T-helper 1 cell treated with Interleukin-12 subunit alpha and Interleukin-12 subunit beta and Interleukin-4 antibody, amounts not matched to agents 30 μg/mL and 1 μg/mL, for 36 hours (primary cell): ENCODE results near the gene SPRTN.

Experiments used
- H3K27ac Mint-ChIP-seq: one replicate; pipeline ENCODE4 v1.8.0; 2021; ENCODE audit warnings: mild to moderate bottlenecking, mixed read lengths
- H3K27me3 Mint-ChIP-seq: one replicate; pipeline ENCODE4 v1.8.0; 2021; ENCODE audit warnings: low read depth, mixed read lengths
- H3K36me3 Mint-ChIP-seq: one replicate; pipeline ENCODE4 v1.8.0; 2021; ENCODE audit warnings: low read depth, mixed read lengths
- H3K4me1 Mint-ChIP-seq: one replicate; pipeline ENCODE4 v1.8.0; 2021; ENCODE audit warnings: low read depth, mixed read lengths
- H3K4me3 Mint-ChIP-seq: one replicate; pipeline ENCODE4 v1.8.0; 2021; ENCODE audit warnings: mild to moderate bottlenecking, moderate library complexity, mixed read lengths
- H3K9me3 Mint-ChIP-seq: one replicate; pipeline ENCODE4 v1.8.0; 2021; ENCODE audit warnings: mixed read lengths

The SPRTN gene, protein sequence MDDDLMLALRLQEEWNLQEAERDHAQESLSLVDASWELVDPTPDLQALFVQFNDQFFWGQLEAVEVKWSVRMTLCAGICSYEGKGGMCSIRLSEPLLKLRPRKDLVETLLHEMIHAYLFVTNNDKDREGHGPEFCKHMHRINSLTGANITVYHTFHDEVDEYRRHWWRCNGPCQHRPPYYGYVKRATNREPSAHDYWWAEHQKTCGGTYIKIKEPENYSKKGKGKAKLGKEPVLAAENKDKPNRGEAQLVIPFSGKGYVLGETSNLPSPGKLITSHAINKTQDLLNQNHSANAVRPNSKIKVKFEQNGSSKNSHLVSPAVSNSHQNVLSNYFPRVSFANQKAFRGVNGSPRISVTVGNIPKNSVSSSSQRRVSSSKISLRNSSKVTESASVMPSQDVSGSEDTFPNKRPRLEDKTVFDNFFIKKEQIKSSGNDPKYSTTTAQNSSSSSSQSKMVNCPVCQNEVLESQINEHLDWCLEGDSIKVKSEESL

DNA sequence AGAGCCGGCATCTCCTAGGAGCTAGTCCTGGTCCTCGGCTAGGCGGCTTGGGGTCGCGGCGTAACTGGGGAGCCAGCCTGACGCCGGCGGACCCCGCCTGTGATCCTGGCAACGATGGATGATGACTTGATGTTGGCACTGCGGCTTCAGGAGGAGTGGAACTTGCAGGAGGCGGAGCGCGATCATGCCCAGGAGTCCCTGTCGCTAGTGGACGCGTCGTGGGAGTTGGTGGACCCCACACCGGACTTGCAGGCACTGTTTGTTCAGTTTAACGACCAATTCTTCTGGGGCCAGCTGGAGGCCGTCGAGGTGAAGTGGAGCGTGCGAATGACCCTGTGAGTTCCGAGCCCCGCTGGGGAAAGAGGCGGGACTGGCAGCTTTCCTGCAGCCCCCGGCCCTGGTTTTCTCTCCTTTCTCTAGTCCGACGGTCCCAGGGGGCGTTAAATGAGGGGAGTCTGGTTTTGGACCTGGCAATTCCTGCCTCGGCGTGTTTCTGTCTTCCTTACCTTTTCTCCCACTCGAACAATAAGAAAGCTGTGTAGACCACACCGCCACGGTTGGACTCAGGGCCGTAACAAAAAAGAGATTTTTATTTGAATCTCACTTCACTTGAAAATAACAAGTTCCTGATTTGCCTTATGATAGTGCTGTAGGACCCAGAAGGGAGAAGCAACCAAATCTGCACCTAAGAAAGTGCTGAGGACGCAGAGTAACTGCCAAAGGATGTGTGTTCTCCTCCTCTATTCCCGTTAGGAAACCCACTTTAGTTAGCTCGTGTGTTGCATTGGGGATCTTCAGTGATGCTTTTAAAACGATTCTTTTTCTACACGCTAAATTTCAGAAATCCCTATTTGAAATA is at the start of gene SPRTN:
SPRTN (plus strand) TSS at position 24 of the 859 bp plus-strand sequence; CDS start at position 115, 91 bp downstream.
- Mint-ChIP-seq H3K36me3 (peaks cover 41% of the 10 kb centered on the region), H3K27me3 (peaks cover 3% of the 10 kb centered on the region), H3K4me1 (peaks cover 43% of the 10 kb centered on the region), H3K4me3 (peak within 1 kb of the TSS; percentile 96), H3K9me3 (no peaks in the 10 kb centered on the region), H3K27ac (peak within 1 kb of the TSS; percentile 100)

DNA sequence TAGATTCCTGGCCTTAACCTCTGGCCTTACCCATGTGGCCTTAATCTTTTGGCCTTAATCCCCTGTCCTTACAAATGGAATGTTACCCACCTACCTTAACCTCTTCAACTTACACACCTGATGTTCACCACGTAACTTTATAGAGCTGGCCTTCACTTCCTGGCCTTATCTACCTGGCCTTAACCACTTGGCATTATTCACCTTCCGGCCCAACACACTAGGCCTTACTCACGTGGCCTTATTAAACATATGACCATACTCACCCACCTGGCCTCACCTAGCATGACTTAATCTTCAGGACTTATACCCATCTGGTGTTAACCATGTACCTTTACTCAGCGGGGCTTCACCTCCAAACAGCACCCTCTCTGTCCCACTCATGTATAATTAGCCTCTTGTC is 42.2 kb upstream of the SPRTN start:
- Mint-ChIP-seq H3K27me3 (peaks cover 5% of the 10 kb centered on the region), H3K9me3 (no peaks in the 10 kb centered on the region), H3K4me3 (no peak overlapping the region), H3K4me1 (no peaks in the 10 kb centered on the region), H3K27ac (no peak overlapping the region), H3K36me3 (no peaks in the 10 kb centered on the region)

DNA sequence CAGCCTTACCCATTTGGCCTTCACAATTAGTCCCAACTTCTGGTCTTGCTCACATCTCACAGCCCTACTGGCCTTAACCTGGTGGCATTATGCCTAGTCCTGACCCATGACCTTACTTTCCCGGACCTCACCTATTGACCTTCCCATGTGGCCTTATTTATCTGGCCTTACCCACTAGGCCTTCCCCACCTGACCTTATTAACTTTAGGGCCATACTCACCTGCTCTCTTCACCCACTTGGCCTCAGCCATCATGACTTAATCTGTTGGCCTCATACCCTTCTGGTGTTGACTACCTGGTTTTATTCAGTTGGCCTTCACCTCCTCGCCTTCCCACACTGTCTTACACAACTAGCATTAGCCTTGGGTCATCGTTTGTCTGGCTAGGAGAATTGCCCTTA is 36.1 kb upstream of the SPRTN start:
- Mint-ChIP-seq H3K27ac (no peak overlapping the region), H3K4me3 (no peak overlapping the region), H3K27me3 (no peaks in the 10 kb centered on the region), H3K4me1 (no peaks in the 10 kb centered on the region), H3K36me3 (no peaks in the 10 kb centered on the region), H3K9me3 (no peaks in the 10 kb centered on the region)

DNA sequence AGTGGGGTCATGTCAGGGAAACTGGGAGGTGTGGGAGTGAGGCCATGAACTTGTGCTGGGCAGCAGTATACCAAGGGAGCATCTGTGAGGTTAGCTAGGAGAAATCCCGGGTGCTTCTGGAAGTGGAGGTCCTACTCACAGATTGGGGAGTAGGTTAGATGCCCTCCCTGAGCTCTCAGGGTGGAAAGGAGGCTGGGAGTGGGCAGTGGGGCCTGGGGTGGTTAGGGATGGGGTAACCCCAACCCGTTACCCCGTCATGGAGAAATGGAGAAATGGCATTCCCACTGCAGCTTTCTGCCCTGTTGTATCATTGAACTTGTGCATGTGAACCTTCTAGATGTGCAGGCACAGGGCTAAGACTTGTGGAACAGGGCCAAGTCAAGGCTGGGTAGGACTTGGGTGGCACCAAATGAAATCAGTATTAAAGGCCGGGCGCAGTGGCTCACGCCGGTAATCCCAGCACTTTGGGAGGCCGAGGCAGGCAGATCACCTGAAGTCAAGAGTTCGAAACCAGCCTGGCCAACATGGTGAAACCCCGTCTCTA is 27.6 kb upstream of the SPRTN start:
- Mint-ChIP-seq H3K27ac (no peak overlapping the region), H3K4me3 (no peak overlapping the region), H3K4me1 (no peaks in the 10 kb centered on the region), H3K36me3 (no peaks in the 10 kb centered on the region), H3K9me3 (no peaks in the 10 kb centered on the region), H3K27me3 (peaks cover 5% of the 10 kb centered on the region)

DNA sequence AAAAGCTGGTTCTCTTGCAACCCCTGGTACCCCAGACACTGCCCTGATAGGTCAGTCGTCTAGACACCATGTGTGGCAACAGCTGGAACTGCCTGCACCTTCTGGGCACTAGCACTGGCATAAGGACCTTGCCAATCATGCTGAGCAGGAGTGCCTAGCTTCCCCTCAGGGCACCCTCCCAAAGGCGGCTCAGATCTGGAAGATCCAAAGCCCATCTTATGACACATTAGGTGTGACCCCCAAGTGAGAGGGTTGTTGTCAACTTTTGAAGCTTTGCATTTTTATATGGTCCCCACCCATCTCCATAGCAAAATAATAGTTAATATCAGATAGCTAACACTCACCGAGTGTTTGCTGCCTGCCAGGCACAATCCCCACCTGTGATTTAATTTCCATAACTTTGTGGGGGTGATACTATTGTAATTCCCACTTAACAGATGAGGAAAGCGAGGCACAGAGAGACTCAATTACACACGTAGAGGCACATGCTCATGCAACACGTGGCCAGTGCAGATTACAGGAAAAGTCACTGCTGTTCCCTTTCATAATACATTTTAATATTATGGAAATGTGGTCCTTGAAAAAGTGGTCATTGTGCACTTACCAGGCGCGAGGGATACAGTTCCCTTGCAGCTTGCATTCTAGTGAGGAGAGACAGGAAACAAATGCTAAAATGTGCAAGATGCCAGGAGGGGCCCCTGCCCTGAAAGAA is 26.2 kb upstream of the SPRTN start:
- Mint-ChIP-seq H3K4me1 (peaks cover 2% of the 10 kb centered on the region), H3K4me3 (no peak overlapping the region), H3K27me3 (peaks cover 8% of the 10 kb centered on the region), H3K27ac (no peak overlapping the region), H3K9me3 (no peaks in the 10 kb centered on the region), H3K36me3 (no peaks in the 10 kb centered on the region)

DNA sequence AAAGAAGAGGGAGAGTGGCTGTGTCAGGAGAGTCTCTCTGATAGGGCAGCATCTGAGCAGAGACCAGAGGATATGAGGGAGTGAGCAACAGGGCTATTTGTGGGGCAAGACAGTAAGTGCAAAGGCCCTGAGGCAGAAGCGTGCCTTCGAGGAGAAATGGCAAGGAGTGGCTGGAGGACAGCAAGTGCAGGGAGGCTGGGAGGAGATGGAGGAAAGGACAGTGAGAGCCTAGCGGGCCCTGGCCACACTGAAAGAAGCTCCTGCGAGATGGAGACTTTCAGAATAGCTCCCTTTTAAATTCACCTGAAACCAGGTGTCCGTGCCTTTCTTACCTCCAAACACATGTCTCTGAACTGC is 25.7 kb upstream of the SPRTN start:
- Mint-ChIP-seq H3K4me3 (no peak overlapping the region), H3K27me3 (peaks cover 8% of the 10 kb centered on the region), H3K27ac (no peak overlapping the region), H3K36me3 (no peaks in the 10 kb centered on the region), H3K9me3 (no peaks in the 10 kb centered on the region), H3K4me1 (peaks cover 2% of the 10 kb centered on the region)

DNA sequence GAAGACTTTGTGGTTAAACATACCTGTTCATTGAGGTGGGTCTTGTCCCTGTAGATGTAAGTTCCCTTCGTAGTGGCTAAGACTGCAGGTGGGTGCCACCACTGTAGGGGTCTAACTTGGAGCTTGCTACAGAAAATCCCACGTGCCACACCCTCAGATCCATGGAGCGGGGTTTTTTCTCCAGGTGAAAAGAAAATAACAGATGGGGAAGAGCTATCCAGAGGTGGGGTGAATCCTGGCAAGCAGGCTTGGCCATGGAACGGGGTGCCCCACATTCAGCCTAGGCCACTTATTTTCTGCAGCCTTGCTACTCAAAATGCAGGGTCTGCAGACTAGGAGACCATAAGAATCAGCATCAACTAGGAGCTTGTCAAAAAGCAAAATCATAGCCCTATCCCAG is 24.4 kb upstream of the SPRTN start:
- H3K36me3 Mint-ChIP-seq: no peaks in the 10 kb centered on the region
- no peak overlapping the region for H3K27ac Mint-ChIP-seq
- H3K27me3 Mint-ChIP-seq: peaks cover 8% of the 10 kb centered on the region
- peaks cover 2% of the 10 kb centered on the region for H3K4me1 Mint-ChIP-seq
- H3K4me3 Mint-ChIP-seq: no peak overlapping the region
- H3K9me3 Mint-ChIP-seq: no peaks in the 10 kb centered on the region

DNA sequence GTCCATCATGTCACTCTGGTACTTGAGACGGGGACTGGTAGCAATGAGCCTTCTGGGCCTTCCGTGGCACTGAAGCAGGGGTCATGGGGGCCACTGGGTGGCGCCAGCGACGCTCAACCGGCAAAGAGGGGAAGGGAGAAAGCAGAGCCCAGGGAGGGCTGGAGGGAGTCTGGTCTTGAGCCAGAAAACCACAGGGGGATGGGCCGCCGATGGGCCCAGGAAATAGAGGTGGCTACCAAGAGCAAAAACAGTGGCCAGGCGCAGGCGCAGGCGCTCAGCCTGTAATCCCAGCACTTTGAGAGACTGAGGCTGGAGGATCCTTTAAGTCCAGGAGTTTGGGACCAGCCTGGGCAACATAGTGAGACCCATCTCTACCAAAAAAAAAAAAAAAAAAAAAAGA is 22.2 kb upstream of the SPRTN start:
- no peaks in the 10 kb centered on the region for H3K9me3 Mint-ChIP-seq
- no peak overlapping the region for H3K4me3 Mint-ChIP-seq
- peaks cover 2% of the 10 kb centered on the region for H3K4me1 Mint-ChIP-seq
- H3K27me3 Mint-ChIP-seq: peaks cover 3% of the 10 kb centered on the region
- no peak overlapping the region for H3K27ac Mint-ChIP-seq
- H3K36me3 Mint-ChIP-seq: no peaks in the 10 kb centered on the region

DNA sequence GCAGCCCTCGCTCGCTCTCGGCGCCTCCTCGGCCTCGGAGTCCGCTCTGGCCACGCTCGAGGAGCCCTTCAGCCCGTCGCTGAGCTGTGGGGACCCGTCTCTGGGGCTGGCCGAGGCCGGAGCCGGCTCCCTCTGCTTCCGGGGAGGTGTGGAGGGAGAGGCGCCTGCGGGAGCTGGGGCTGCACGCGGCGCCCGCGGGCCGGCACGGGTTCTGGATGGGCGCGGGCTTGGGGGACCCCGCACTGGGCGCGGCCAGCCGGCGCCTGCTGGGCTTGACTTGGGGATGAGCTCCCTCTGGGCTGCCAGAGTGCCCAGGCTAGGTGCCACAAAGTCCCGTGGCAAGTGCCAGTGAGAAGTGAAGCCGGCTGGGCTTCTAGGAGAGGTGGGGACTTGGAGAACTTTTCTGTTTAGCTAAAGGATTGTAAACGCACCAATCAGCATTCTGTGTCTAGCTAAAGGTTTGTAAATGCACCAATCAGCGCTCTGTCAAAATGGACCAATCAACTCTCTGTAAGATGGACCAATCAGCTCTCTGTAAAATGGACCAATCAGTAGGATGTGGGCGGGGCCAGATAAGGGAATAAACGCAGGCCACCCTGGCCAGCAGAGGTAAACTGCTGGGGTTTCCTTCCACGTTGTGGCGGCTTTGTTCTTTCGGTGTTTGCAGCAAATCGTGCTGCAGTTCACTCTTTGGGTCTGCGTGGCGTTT is 20.6 kb upstream of the SPRTN start:
- Mint-ChIP-seq H3K9me3 (no peaks in the 10 kb centered on the region), H3K4me1 (peaks cover 2% of the 10 kb centered on the region), H3K36me3 (no peaks in the 10 kb centered on the region), H3K27me3 (peaks cover 3% of the 10 kb centered on the region), H3K4me3 (no peak overlapping the region), H3K27ac (no peak overlapping the region)

DNA sequence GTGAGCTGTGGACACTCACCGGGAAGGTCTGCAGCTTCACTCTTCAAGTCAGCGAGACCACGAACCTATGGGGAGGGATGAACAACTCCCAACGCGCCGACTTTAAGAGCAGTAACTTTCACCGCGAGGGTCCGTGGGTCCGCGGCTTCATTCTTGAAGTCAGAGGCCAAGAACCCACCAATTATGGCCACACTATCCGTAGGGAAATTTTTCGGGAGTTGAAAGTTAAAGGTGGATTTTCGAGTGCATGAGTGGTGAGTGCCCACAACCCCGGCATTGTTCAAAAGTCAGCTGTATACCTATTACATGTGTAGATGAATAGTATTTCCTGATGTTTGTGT is 20.1 kb upstream of the SPRTN start:
- no peak overlapping the region for H3K27ac Mint-ChIP-seq
- no peak overlapping the region for H3K4me3 Mint-ChIP-seq
- peaks cover 3% of the 10 kb centered on the region for H3K27me3 Mint-ChIP-seq
- peaks cover 2% of the 10 kb centered on the region for H3K4me1 Mint-ChIP-seq
- H3K36me3 Mint-ChIP-seq: no peaks in the 10 kb centered on the region
- H3K9me3 Mint-ChIP-seq: no peaks in the 10 kb centered on the region

DNA sequence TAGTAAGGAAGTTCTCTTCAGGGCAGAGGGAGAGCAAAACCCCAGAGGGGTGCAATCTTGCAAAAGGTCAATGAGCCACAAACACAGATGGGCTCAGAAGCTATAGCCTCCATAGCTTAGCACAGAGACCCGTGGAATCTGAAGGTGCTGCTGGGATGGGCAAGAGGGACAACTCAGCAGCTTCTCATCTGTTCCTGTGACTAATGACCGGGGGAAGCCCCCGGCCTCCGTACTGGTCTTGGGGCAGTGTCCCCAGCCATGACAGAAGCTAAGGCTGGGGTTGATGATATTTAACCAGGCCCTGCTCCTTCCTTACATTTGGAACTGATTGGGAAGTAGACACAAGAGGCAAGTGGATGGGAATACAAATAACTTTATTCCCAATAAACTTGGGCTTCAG is 19.5 kb upstream of the SPRTN start:
- Mint-ChIP-seq H3K27ac (no peak overlapping the region), H3K9me3 (no peaks in the 10 kb centered on the region), H3K4me1 (peaks cover 2% of the 10 kb centered on the region)

DNA sequence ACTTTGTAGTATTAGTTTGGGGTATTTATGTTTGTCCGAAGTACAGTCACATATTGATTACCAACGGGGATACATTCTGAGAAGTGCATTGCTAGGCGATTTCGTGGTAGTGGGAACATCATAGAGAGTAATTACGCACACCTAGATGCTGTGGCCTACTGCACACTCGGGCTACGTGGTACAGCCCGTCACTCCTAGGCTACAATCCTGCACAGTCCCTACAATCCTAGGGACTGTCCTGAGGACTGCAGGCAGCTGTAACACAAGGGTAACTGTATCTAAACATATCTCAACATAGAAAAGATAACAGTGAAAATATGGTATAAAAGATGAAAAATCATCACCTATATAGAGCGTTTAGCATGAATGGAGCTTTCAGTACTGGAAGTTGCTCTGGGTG is 19.0 kb upstream of the SPRTN start:
- H3K27me3 Mint-ChIP-seq: peaks cover 3% of the 10 kb centered on the region
- no peaks in the 10 kb centered on the region for H3K9me3 Mint-ChIP-seq
- H3K36me3 Mint-ChIP-seq: no peaks in the 10 kb centered on the region
- H3K27ac Mint-ChIP-seq: no peak overlapping the region
- peaks cover 2% of the 10 kb centered on the region for H3K4me1 Mint-ChIP-seq
- H3K4me3 Mint-ChIP-seq: no peak overlapping the region

More for the DNA sequence above, 19.5 kb upstream of the SPRTN start:
- H3K4me3 Mint-ChIP-seq: no peak overlapping the region
- no peaks in the 10 kb centered on the region for H3K36me3 Mint-ChIP-seq
- peaks cover 3% of the 10 kb centered on the region for H3K27me3 Mint-ChIP-seq

DNA sequence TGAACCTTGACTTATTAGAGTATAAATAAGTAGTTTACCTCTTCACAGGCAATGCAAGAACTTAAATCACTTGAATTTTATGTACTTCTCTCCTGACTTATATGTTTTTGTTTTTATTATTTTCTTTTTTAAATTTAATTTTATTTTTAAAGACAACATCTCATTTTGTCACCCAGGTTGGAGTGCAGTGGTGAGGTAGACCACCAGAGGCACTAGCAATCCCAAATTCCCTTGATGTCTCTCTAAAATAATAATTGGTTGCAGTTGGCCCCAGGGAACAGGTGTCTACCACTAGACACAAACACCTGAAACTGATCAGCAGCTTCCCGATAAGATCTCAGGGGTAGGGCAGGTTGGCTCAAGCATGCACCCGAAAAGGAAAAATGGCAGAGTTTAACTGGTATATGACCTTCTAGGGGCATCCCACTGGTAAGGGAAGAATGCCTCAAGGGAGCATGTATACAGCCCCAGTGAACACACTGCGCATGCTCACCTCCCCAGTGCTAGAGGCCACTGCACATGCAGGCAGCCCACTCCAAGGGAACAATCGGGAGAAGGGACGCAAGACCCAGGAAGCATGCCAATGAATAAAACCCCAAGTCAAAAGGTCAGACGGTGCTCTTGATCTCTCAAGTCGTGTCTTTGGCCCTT is 15.1 kb upstream of the SPRTN start:
- H3K4me1 Mint-ChIP-seq: no peaks in the 10 kb centered on the region
- H3K27ac Mint-ChIP-seq: no peak overlapping the region
- H3K4me3 Mint-ChIP-seq: no peak overlapping the region
- peaks cover 4% of the 10 kb centered on the region for H3K27me3 Mint-ChIP-seq
- H3K9me3 Mint-ChIP-seq: no peaks in the 10 kb centered on the region
- H3K36me3 Mint-ChIP-seq: no peaks in the 10 kb centered on the region
